Kidney (tissue), 14 donors: ENCODE measurements around the gene PLCB1. TPM values are rescaled to one million over a fixed set of nuclear protein-coding genes. Genes with fewer than 3 reads are reported as not detected.

Experiments used
- DNase-seq, 5 donors: peaks; one replicate each; pipeline ENCODE4 v3.0.0-alpha.2; 2013 to 2020
- FAIRE-seq: peaks from 2 replicates; lab custom pipeline; 2012; peaks lifted over from hg19 to GRCh38; lab: Jason Lieb, UNC
- H3K27ac ChIP-seq, 2 donors: one replicate each; pipeline ENCODE4 v1.7.0; 2013; ENCODE audit warnings: low read depth in 2 of 2, low read length in 2 of 2, inconsistent platforms in 1 of 2
- H3K27me3 ChIP-seq: one replicate; pipeline ENCODE4 v1.7.1; 2013; ENCODE audit warnings: low read length, inconsistent platforms; ENCODE audit not compliant: control insufficient read depth, insufficient read depth
- H3K36me3 ChIP-seq, 3 donors: one replicate each; pipeline versions ENCODE4 v1.7.0 to v1.7.1; 2013; ENCODE audit warnings: low read length in 3 of 3, control low read depth in 1 of 3, inconsistent platforms in 1 of 3; ENCODE audit not compliant: insufficient read depth in 3 of 3, control insufficient read depth in 2 of 3
- H3K4me1 ChIP-seq, 3 donors: one replicate each; pipeline versions ENCODE4 v1.7.0 to v1.7.1; 2013; ENCODE audit warnings: low read length in 3 of 3, inconsistent platforms in 1 of 3, low read depth in 1 of 3; ENCODE audit not compliant: control insufficient read depth in 2 of 3, insufficient read depth in 2 of 3
- H3K4me3 ChIP-seq, 3 donors: one replicate each; pipeline versions ENCODE4 v1.7.0 to v1.8.1; 2013; ENCODE audit warnings: low read length in 3 of 3, control low read depth in 1 of 3, inconsistent platforms in 1 of 3
- H3K9ac ChIP-seq, 3 donors: one replicate each; pipeline versions ENCODE4 v1.7.0 to v1.7.1; 2013; ENCODE audit warnings: low read length in 3 of 3, control low read depth in 1 of 3, inconsistent platforms in 1 of 3
- H3K9me3 ChIP-seq, 3 donors: one replicate each; pipeline versions ENCODE4 v1.7.0 to v1.7.1; 2013; ENCODE audit warnings: low read length in 3 of 3, control low read depth in 1 of 3, inconsistent platforms in 1 of 3; ENCODE audit not compliant: control insufficient read depth in 2 of 3, insufficient read depth in 1 of 3
- intact Hi-C: fragments of 100-400 bp; cut with DNase I; formaldehyde crosslinking; loops from one replicate; pipeline ENCODE4 v1.11.1; 2022
- polyA plus RNA-seq: library from polyadenylated mRNA; stranded (reverse); fragments of 350-450 nt; fragmentation: Illumina TruSeq; extraction: RNeasy Lipid Tissue Mini Kit (QIAGEN cat#74804); gene quantifications from one replicate; pipeline ENCODE4 v1.2.3, GENCODE V29; 2014; ENCODE audit warnings: low read depth, low replicate concordance; ENCODE audit not compliant: insufficient read depth
- total RNA-seq: library from RNA; stranded (reverse); fragmentation: NEBNext Ultra II Directional; extraction: Animal tissue kit (Norgen Biotek cat#: 25700); gene quantifications from one replicate; pipeline ENCODE4 v1.2.1, GENCODE V29; 2021
- TF ChIP-seq, protein P1 (sequence below): IDR thresholded peaks from 3 replicates; pipeline ENCODE4 v1.5.1; 2012; ENCODE audit warnings: mild to moderate bottlenecking, moderate library complexity, borderline replicate concordance; ENCODE audit not compliant: insufficient read depth; ENCODE audit errors: extremely low read depth
- donor health status: control.
- donor health status: control.
- donor health status: control.
- donor health status: control.
- donor health status: control.
- donor health status: DM: yes; HTN: yes; CAD: no.
- donor health status: Normal renal cell carcinoma (clear cell type).

Gene PLCB1
- total and polyA plus RNA-seq, 2 donors from 2014 or later, result 9.4 to 107 TPM

DNA sequence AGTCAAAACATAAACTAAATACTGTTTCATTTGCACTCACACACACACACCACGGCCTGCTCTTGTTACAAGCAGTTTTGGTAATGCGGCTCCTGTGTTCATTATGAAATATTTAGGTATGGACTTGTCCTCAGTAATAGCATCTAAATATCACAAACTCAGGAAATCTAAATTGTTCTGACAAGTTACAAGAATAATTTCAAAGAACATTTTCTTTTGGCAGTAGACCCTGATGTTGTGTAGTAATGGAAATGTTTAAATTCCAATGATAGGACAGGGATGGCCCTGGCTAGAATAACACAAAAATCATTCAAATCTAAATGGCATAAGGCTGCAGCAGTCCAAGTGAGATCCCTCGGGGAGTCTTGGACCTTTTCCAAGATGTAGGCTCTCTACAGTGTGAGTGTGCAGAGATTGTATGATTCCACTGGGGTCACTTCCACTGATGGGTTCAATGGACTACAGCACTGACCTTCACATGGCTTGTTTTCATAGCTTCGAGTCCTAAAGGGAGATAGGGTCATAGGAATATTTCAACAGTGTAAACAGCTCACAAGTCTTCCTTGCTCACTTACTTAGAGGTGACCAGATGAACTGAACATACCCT lies 726.2 kb downstream of the PLCB1 start:
- no peak overlapping the region for H3K4me3 ChIP-seq
- H3K9me3 ChIP-seq, result no peaks in the 10 kb centered on the region
- intact Hi-C loops, result no loop called here
- H3K27me3 ChIP-seq, result no peaks in the 10 kb centered on the region
- H3K27ac ChIP-seq, result no peak overlapping the region
- H3K4me1 ChIP-seq, result peaks cover 0 to 6% (median 2%) of the 10 kb centered on the region in 3 donors
- H3K36me3 ChIP-seq, result no peaks in the 10 kb centered on the region
- no peak overlapping the region for H3K9ac ChIP-seq
- TF ChIP-seq, protein P1, sequence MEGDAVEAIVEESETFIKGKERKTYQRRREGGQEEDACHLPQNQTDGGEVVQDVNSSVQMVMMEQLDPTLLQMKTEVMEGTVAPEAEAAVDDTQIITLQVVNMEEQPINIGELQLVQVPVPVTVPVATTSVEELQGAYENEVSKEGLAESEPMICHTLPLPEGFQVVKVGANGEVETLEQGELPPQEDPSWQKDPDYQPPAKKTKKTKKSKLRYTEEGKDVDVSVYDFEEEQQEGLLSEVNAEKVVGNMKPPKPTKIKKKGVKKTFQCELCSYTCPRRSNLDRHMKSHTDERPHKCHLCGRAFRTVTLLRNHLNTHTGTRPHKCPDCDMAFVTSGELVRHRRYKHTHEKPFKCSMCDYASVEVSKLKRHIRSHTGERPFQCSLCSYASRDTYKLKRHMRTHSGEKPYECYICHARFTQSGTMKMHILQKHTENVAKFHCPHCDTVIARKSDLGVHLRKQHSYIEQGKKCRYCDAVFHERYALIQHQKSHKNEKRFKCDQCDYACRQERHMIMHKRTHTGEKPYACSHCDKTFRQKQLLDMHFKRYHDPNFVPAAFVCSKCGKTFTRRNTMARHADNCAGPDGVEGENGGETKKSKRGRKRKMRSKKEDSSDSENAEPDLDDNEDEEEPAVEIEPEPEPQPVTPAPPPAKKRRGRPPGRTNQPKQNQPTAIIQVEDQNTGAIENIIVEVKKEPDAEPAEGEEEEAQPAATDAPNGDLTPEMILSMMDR, result no peak
- DNase-seq (no peak), FAIRE-seq (no peak)

DNA sequence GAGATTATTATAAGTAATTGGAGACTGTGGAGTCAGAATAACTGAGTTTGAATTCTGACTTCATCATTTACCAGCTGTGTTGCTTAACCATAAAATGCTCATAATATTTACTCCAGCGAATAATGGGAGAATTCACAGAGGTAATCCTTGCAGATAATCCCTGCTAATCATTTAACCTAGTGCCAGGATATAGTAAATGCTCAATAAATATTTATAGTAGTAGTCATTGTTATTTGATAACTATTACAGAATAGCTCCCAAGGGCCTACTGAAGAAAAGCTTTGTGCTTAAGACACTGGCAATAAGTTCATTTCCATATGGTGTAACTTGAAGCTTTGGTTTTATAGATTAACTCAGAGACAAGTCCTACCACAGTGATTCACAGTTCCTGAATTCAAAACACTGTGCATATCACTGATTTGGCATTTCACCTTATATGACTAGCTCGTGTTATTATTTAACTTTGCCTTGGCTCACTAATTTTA lies 728.0 kb downstream of the PLCB1 start:
- Histone ChIP-seq H3K4me3 (no peak overlapping the region), H3K4me1 (peaks cover 0 to 3% (median 0%) of the 10 kb centered on the region in 3 donors), H3K9ac (no peak overlapping the region), H3K27ac (no peak overlapping the region), H3K36me3 (no peaks in the 10 kb centered on the region), H3K9me3 (no peaks in the 10 kb centered on the region), H3K27me3 (no peaks in the 10 kb centered on the region)
- no peak for DNase-seq
- no peak for FAIRE-seq
- intact Hi-C loops, result no loop called here
- TF ChIP-seq, protein P1, result no peak

DNA sequence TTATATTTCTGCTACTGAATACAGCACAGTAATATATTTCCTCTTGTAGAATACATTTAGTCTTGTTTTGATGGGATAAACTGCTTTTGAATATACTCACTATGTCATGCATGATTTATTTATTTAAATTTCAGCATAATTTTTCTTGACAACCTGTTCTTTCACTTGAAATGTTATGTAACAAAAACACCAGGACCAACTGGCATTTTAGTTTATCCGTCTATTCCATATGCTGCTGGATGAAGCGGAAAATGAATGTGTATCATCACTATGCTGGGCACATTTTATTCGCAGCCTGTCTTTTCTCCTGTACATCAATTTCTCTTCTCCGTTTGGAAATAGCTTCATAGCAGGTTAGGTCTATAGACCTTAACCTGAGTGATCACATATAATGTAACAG lies 730.0 kb downstream of the PLCB1 start:
- no peak overlapping the region for H3K4me3 ChIP-seq
- no peaks in the 10 kb centered on the region for H3K36me3 ChIP-seq
- H3K4me1 ChIP-seq, result peaks cover 0 to 3% (median 0%) of the 10 kb centered on the region in 3 donors
- no peaks in the 10 kb centered on the region for H3K9me3 ChIP-seq
- intact Hi-C loops, result no loop called here
- DNase-seq (no peak), FAIRE-seq (no peak)
- TF ChIP-seq, protein P1, result no peak
- no peaks in the 10 kb centered on the region for H3K27me3 ChIP-seq
- no peak overlapping the region for H3K27ac ChIP-seq
- no peak overlapping the region for H3K9ac ChIP-seq

DNA sequence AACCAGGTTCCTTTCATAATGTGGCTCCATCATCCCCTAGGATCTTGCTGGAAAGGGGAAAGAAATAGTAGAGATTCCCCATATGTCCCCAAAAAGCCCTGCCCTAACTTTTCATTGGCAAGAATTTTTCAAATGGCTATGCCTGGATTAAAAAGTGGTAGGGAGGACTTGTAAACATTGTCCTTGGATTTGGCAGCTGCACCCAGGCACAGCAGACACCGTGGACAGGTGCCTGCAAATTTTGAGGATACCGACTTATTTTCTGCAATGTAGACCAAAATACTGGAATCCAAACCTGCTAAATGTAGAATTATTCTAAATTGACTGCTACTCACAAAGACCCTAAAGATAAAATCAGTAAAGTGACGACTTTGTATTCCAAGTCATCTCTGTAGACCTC lies 733.6 kb downstream of the PLCB1 start:
- intact Hi-C loops, result no loop called here
- H3K27me3 ChIP-seq, result no peaks in the 10 kb centered on the region
- no peaks in the 10 kb centered on the region for H3K4me1 ChIP-seq
- H3K9ac ChIP-seq, result no peak overlapping the region
- DNase-seq (no peak), FAIRE-seq (no peak)
- H3K9me3 ChIP-seq, result no peaks in the 10 kb centered on the region
- H3K27ac ChIP-seq, result no peak overlapping the region
- no peaks in the 10 kb centered on the region for H3K36me3 ChIP-seq
- H3K4me3 ChIP-seq, result no peak overlapping the region
- TF ChIP-seq, protein P1, result no peak
